A204.1 (cell line): ENCODE results near the gene ENTR1.
"Not testable (repeated sequence)": the region's sequence is repeated elsewhere in the genome, so short reads cannot be mapped to it uniquely, and the experiment has no call there.

Experiments used
- FAIRE-seq: peaks from 2 replicates; lab custom pipeline; 2012; peaks lifted over from hg19 to GRCh38; lab: Jason Lieb, UNC

The ENTR1 gene

DNA sequence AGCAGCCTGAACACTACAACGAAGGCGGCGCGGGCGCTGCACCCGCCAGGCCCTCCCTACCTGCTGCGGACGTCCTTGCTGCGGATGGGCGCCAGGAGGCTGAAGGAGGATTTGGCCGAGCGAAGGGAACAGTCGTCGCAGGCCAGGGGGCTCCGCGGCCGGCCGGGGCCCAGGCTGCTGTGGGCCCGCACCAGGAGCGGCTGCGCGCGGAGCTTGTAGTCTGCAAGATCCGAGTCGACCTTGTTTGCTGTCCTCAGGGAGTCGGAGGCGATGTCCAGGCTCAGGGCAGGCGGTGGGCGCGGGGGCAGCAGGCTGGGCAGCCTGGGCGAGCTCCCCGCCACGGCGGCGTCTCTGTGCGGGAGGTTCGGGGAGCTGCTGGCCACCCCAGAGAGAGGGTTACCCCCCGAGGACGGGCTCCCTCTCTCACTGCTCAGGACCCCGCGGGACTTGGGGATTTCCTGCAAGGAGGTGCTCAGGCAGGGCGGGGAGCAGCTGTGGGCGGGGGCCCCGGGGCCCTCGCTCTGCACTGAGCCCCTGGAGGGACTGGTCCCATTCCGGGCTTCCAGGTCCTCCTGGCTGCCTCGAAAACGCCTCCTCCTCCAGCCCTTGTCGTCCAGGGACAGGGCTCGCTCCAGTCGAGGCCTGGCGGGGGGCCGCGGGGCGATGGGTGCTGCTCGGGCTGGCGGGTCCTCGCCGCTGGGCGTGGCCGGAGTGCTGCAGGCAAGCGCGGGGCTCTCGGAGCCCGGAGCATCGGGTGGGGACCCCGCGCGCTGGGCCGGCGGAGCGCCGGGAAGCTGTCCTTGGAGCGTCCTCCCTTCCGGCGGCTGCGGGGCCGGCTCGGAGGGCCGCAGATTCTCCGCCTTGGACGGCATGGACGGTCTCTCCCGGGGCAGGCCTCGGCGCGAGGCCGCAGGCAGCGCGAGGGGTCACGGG, 28.4 kb upstream of the ENTR1 start:
- no peak for FAIRE-seq

DNA sequence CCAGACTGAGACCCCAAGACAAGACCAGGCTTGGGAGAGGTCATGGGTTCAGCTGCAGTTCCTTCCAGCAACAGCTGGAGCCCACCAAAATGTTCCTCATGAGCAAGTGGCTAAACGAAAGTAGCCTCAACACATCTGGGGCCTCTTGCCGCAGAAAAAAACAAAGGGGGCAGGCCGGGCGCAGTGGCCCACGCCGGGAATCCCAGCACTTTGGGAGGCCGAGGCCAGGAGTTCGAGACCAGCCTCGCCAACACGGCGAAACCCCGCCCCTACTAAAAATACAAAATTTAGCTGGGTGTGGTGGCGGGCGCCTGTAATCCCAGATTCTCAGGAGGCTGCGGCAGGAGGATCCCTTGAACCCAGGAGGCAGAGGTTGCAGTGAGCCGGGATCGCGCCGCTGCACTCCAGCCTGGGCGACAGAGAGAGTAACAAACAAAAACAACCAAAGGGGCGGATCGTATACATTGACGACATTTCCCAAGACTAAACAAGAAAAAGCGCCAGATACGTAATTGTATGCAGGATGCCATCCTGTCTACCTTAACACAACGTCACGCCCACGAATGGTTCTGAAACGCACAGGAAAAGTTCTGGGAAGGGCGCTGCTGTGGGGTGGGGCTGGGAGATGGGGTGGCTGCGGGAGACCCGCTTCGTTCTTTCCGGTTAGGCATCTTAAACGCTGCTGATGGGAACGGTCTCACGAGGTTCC, 27.6 kb upstream of the ENTR1 start:
- FAIRE-seq, result no peak

DNA sequence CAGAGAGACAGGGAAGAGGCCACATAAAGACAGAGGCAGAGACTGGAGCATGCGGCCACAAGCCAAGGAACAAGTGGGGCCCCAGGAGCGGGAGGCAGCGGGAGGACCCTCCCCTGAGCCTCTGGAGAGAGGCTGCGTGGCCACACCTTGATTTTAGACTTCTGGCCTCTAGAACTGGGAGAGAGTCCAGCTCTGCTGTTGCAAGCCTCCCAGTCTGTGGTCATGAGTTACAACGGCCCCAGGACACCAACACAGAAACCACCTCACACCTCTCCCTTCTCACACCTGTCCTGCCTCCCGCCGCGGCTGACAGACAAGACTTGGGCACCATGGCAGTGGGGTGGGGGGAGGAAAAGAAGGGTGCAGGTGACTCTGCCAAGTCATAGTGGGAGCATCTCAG, 27.0 kb upstream of the ENTR1 start:
- no peak for FAIRE-seq

DNA sequence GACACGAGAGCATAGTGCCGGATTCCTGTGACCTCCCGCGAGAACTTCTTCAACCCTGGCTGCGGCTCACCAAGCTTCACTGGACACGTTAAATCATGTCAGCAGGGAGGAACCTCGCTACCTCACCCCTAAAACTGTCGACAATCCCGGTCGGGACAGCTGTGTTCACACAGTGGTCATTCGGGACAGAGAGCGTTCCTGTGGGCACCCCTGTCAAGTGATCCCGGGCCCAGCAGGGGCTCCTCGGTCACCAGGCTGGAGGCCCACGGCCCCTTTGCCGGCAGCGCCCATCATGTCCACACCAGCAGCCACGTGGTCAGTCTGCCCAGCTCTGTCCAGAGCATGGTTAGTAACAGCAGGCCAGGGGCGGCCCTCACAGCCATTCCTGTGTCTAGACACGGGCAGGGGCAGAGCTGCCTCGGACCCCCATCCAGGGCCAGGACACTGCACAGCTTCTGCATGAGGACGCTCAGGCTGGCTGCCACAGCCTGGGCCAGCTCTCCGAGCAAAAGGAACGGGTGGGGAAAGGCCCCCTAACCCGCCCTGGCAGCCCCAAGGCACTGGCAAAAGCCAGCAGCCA, 25.7 kb upstream of the ENTR1 start:
- no peak for FAIRE-seq

DNA sequence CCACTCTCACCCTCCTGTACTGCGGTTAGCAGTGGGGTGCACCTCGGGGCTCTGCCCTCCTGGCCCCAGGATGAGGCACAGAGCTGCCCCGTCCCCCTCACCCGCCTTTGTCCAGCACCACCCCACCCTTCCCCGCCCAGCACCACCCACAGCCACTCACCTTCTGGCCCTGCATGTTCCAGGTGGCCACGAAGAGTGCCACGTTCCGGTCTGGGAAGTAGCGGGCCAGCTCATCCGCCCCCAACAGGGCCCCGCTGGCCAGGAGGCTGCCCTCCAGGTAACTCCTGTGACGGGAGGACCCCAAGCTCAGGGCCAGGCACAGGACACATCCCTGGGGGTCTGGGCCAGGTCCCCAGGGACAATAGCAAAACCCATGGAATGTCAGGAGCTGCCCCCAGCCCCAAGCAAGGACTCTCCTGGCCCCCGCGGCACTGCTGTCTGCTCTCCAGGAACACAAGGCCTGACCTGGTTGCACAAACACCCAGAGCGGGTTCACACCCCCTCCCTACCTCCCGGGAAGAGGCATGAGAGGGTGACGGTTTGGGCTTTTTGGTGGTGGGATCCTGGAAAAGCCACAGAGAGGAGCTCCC, 24.3 kb upstream of the ENTR1 start:
- no peak for FAIRE-seq

DNA sequence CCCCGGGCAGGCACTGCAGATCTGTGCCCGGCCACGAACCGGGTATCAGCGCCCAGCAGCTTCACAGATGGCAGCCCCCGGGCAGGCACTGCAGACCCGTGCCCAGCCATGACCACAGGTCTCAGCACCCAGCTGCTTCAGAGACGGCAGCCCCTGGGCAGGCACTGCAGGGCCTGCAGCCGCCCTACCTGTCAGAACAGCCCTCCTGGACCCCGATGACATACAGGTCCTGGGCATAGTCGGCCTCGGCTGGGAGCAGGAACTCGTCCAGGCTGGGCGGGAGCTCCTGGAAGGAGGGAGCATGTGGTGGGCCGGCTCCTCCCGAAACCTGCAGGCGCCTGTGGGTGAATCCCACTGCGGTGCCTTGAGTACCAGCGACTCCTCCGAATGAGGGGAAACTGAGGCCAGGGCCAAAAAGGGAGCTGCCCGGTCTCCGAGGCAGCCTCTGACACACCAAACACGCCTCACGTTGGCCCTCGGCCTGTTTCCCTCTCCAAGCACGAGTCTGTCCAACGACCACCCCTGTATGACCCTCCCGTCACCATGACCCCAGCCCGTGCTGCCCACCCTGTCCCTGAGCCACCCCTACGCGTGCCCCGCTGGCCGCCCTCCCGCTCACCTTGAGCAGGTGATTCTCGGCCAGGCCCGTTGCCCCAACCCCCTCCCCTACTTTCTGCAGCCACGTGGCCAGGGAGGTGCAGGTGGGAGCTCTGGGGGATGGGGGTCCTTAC, 23.6 kb upstream of the ENTR1 start:
- FAIRE-seq, result no peak

DNA sequence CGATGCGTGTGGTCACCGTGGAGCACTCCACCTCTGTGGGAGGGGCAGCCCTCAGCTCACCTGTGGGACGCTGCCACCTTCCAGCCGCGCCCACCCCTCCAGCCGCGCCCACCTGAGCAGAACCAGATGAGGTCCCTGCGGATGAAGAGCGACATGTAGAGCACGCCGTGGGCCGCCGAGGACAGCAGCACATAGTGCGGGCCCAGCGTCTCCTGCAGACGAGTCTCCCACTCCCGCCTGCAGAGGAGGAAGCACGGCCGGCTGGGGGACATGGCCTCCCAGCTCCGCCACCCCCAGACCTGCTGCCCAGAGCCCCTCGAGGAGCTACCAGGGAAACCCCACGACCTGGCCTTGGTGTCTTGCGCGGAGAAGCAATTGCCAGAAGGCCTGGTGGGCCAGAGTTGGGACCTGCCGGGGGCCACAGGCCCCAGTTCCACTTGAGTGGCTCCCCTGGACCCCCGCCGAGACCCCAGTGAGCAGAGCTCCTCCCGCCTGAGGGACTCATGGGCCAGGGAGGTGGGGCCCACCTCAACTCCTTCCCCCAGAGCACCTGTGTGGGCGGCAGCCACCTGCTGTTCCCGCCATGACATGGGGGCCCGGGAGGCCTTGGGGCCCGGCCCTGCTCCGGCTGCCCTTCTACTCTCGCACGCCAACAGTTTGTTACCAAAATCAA, 22.8 kb upstream of the ENTR1 start:
- no peak for FAIRE-seq

DNA sequence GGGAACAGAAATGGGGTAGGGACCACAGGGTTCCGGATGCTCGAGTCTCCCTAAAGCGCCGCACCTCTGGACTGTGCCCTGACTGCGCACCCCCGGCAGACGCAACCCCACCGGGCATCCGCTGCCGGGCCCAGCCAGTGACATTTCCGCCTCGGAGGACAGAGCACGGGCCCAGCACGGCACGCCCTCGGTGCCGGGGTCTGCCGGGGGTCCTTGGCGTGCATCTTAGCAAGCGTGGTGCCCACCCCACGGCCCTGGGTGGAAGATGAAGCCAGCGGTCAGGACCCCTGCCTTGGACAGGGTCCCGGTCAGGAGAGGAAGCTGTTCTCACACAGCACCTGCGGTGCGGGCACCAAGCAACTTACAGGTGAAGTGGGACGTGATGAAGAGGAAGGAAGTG, 22.2 kb upstream of the ENTR1 start:
- no peak for FAIRE-seq

DNA sequence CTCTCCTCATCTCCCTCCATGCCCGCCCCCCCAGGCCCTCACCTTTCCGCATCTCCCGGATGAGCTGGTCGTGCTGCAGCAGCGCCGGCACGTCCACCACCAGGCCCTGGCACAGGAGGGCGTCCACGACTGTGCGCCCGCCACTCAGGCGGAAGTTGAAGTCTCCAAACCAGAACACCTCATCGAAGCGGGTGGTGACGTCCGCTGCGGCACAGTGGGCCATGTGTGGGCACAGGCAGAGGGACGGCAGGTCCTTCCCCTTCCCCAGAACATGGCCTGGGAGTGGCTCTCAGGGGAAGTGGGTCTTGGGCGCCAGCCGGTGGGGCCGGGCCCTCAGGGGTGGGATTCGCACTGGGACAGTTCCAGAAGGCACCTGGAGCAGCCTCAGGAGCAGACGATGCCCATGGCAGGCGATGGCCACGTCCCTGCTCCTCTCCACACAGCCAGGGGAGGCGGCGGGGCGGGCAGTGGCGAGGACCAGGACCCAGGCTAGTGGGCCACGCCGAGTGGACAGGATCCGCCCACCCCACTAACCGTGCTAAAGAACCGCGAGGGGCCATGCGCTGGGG, 21.5 kb upstream of the ENTR1 start:
- FAIRE-seq, result no peak

DNA sequence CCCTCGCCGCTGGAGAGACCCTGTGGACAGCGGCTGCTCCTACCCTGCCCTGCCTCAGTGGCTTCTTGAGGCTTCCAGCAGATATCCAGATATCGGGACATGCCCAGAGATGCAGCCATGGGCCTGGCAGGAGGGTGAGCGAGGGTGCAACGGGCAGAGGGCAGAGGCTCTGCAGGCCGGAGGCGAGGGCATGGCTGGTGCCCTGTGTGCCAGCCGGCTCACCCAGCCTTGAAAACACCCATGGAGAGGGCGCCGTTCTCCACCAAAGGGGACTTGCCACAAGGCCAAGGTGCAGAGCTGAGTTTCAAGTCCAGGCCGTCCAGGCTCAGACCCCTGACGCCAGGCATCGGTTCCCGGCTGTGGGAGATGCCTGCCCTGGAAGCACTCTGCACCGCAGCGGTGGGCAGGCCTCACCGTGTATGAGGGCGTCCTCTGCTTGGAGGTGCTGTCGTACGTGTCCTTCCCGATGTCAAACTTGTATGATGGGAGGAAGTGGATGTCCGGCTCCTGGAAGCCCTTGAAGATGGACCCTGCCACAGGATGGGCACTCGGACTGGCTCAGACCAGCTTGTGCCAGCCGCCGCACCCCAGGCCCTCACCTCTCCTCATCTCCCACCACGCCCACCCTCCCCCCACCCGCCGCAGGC, 20.3 kb upstream of the ENTR1 start:
- FAIRE-seq, result no peak

DNA sequence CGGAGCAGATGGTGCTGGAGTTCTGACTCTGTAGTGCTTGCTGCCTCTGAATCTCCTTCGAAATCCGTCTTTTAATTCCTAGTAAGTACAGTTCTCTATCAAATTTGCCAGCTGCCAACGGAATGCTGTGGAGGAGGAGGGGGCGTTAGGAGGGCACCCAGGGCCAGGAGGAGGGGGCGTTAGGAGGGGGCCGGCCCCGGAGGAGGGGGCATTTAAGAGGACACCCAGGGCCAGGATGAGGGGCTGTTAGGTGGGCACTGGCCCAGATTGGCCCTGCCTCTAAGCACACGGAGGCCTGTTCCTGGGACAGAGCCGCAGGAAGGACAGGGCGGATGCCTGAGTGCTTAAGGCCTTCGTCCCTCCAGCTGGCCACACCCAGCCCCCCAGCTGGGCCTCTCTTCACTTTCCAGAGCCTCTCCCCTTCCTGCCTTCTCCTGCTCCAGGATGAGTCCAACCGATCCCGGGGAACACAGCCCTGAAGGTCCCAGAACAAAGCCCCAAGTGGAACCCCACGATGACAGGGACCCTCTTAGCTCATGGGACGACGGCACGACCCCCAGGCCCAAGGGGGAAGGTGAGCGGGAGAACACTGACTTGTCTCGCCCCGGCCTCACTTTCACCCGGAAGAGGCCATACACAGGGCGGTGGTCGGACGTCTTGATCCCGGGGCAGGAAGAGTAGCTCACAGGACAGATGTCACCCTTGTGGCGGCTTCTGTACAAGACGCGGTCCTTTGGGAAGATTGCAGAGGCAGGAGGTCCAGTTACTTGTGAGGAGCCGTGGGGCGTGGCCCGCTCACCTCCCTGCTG, 19.5 kb upstream of the ENTR1 start:
- FAIRE-seq, result no peak

DNA sequence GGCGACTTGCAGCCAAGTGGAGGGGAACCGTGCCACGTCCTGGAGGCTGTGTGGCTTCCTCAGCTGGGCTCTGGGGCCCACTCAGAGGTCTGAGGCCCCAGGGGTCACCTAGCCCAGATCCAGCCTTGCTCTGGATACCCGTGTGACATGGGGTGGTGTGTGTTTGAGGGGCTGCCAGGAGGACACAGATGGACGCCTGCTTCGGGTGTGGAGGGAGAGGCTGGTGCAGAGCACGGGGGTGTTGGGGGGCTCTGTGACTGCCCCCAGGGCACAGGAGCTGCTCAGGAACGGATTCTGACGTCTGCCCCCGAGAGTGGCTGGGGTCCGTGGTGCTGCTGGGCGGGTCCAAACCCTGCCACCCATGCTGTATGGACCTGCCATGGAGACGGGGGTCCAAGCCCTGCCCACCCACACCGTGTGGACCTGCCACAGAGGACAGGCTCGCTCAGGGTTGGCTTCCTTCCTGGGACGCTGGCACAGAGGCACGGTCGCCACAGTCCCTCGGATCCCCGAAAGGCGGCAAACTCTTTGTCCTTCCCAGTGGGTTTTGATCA, 18.7 kb upstream of the ENTR1 start:
- FAIRE-seq, result no peak

DNA sequence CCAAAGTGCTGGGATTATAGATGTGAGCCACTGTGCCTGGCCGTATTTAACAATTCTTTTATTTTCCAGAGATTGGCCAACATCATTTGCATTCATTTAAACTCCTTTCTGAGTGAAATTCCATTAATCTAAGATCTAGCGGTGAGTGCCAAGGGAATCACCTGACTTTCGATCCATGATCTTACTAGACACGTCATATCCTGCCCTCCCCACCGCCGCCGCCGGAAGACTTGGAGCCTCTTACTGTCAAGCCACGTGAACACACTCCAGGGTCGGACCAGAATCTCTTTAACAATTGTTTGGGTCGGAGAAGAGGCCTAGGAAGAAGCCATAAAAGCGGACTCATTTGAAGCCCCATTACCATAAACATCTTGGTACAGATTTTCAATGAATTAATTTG, 16.4 kb upstream of the ENTR1 start:
- FAIRE-seq, result no peak

DNA sequence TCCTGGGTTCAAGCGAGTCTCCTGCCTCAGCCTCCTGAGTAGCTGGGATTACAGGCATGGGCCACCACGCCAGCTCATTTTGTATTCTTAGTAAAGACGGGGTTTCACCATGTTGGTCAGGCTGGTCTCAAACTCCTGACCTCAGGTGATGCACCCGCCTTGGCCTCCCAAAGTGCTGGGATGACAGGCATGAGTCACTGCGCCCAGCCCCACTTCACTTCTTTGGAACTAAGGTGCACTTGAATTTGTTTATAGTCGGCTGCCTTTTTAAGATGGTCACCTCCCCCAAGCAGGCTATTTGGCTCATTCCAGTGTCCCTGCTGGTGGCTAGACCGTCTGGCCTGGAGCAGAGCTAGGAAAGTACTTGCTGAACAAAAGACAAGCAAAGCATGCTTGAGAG, 15.0 kb upstream of the ENTR1 start:
- FAIRE-seq, result not testable (repeated sequence)

DNA sequence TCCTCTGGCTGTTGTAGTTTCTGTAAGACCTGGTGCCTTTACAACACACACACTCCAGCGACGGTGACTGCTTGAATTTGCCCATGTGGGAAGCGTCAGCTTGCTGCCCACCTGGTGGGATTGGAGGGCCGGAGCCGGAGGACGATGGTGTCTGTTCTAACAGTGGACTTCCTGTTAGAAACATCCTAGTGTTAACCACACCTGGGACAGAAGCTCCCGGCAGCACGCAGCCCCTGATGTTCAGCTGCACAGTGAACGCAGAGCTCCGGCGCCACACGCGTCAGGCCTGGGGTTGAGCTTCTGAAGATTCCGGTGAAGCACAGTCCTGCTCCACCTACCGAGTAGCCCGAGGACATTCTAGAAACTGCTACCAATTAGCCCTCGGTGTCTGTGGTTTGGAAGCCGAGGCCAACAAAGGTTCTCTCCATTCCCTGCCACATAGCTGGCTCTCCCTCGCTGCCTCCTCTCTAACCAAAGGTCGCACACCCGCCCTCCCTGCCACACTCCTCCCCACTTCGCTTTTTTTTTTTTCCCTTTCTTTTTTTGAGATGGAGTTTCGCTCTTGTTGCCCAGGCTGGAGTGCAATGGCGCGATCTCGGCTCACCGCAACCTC, 14.4 kb upstream of the ENTR1 start:
- FAIRE-seq, result no peak

DNA sequence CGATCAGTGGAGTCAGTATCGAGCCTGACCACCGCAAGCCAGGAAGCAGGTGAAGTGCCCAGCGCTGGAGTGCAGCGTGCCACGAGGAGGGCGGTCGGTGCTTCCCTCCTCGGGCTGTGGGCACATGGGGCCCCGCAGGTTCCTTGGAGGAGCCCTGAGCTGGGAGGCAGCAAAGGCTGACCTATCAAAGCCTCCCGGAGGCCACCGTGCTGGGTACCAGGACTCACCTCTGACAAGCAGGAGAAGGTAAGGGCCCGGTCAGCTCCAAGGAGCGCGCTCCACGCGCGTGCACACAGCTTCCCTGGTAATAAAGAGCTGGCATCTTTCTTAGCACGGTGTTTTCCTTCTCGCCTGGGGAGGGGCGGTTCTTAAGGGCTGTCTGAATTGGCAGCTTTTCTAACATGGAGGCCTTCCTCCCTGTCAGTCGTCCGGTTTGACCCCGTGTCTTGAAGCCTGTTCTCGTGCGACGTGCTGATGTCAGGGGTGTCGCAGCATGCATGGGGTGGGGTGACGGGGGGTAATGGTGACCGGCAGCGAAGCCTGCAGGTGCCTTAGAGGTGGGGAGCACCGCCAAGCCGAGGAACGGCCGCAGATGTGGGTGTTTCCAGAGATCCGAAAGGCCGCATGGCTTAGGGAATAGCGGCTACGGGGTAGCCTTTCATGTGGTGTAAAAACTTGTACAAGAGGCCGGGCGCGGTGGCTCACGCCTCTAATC, 13.2 kb upstream of the ENTR1 start:
- FAIRE-seq, result no peak

DNA sequence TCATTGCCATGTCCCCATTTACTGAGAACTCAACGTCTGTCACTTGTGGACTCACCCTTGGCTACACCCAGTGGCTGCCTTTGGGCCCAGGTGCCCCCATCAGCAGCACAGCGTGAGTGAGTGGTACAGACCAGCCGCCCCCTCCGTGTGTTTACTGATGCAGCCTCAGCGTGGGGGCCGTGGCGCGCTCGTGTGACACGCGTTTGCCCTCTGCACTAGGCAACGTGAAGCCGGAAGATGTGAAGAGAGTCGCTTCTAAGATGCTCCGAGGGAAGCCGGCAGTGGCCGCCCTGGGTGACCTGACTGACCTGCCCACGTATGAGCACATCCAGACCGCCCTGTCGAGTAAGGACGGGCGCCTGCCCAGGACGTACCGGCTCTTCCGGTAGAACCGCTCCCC, 12.5 kb upstream of the ENTR1 start:
- no peak for FAIRE-seq

DNA sequence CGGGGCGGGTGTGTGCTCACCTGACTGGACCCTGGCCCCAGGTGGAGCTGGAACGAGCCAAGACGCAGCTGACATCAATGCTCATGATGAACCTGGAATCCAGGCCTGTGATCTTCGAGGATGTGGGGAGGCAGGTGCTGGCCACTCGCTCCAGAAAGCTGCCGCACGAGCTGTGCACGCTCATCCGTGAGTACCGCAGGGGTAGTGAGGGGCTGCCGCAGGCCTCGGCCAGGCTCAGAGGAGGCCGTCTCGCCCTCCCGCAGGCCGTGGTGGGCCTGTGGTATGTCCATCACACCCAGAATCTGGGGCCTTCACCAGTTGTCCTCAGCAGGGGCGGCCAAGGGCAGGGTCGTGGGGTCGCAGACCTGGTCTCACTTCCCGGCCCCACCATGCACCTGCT, 11.4 kb upstream of the ENTR1 start:
- FAIRE-seq, result no peak

DNA sequence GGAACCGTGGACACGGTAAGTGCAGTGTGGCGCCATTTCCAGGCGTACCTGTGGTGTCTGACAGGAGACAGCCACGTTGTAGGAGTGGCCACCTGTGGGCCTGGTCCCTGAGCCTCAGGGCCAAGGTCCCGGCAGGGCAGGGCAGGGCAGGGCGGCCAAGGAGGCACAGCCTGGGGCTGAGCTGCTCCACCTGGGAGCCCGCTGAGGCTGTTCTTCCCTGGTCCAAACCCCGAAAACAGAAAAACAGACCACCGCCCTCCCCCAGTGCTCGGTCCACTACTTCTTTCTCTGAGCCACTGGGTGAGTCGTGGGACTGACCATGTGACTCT, 8.6 kb upstream of the ENTR1 start:
- FAIRE-seq, result no peak
